Neural cell (in vitro differentiated cells): ENCODE results near the gene RGL4. TPM values are rescaled to one million over a fixed set of nuclear protein-coding genes. Genes with fewer than 3 reads are reported as not detected.

Experiments used
- H2AFZ ChIP-seq: fragments of 200-600, 300-800 bp; sonication (generic), shearing (Covaris generic); 2 replicates; pipeline ENCODE4 v1.6.0; 2014; ENCODE audit warnings: low read depth, mild to moderate bottlenecking, antibody characterized with exemption, low read length, moderate library complexity
- H3F3A ChIP-seq: fragments of 200-600 bp; shearing (Covaris generic); 2 replicates; pipeline ENCODE4 v1.6.1; 2016; ENCODE audit warnings: mild to moderate bottlenecking, moderate library complexity, mixed read lengths, antibody characterized with exemption, low read length; ENCODE audit not compliant: insufficient read depth, poor library complexity, severe bottlenecking
- H3K27ac ChIP-seq: fragments of 200-600, 300-800 bp; sonication (generic), shearing (Covaris generic); 2 replicates; pipeline ENCODE4 v1.5.1; 2014; ENCODE audit warnings: mild to moderate bottlenecking, low read length, moderate library complexity
- H3K27me3 ChIP-seq: fragments of 300-800, 200-600 bp; sonication (generic), shearing (Covaris generic); 2 replicates; pipeline ENCODE4 v1.6.0; 2014; ENCODE audit warnings: mild to moderate bottlenecking, low read depth, low read length, moderate library complexity; ENCODE audit not compliant: insufficient read depth
- H3K36me3 ChIP-seq: fragments of 300-800, 200-600 bp; sonication (generic), shearing (Covaris generic); 2 replicates; pipeline ENCODE4 v1.5.1; 2014; ENCODE audit warnings: mild to moderate bottlenecking, antibody characterized with exemption, low read length, moderate library complexity; ENCODE audit not compliant: insufficient read depth
- H3K4me2 ChIP-seq: fragments of 300-800, 200-600 bp; sonication (generic), shearing (Covaris generic); 2 replicates; pipeline ENCODE4 v1.6.0; 2014; ENCODE audit warnings: mild to moderate bottlenecking, low read length
- H3K4me3 ChIP-seq: fragments of 300-800, 200-600 bp; sonication (generic), shearing (Covaris generic); 2 replicates; pipeline ENCODE4 v1.5.1; 2014; ENCODE audit warnings: mild to moderate bottlenecking, low read length, moderate library complexity
- H3K79me2 ChIP-seq: fragments of 200-600 bp; shearing (Covaris generic); replicated peaks from 2 replicates; pipeline ENCODE4 v1.6.0; 2014; ENCODE audit warnings: mild to moderate bottlenecking, low read length, moderate library complexity; ENCODE audit not compliant: insufficient read depth
- H3K9ac ChIP-seq: fragments of 300-800, 200-600 bp; sonication (generic), shearing (Covaris generic); 2 replicates; pipeline ENCODE4 v1.6.1; 2016; ENCODE audit warnings: mild to moderate bottlenecking, low read length, mixed read lengths
- H3K9me2 ChIP-seq: fragments of 200-600 bp; shearing (Covaris generic); 2 replicates; pipeline ENCODE4 v1.6.1; 2016; ENCODE audit warnings: mild to moderate bottlenecking, low read length, mixed read lengths; ENCODE audit not compliant: insufficient read depth
- H3K9me3 ChIP-seq: fragments of 200-600, 300-800 bp; sonication (generic), shearing (Covaris generic); 2 replicates; pipeline ENCODE4 v1.6.1; 2016; ENCODE audit warnings: mild to moderate bottlenecking, mixed run types, low read length, moderate library complexity, mixed read lengths
- H4K20me1 ChIP-seq: fragments of 200-600 bp; shearing (Covaris generic); 2 replicates; pipeline ENCODE4 v1.6.1; 2016; ENCODE audit warnings: mild to moderate bottlenecking, mixed run types; ENCODE audit not compliant: insufficient read depth
- CTCF ChIP-seq: fragments of 450-650 bp; IDR thresholded peaks from 2 replicates; pipeline ENCODE4 v1.5.1; 2014; ENCODE audit warnings: antibody characterized with exemption, mild to moderate bottlenecking, moderate library complexity; ENCODE audit not compliant: poor library complexity, severe bottlenecking
- EP300 ChIP-seq: fragments of 450-650 bp; conservative IDR thresholded peaks from 2 replicates; pipeline ENCODE4 v1.6.1; 2014; ENCODE audit warnings: antibody characterized with exemption, mild to moderate bottlenecking, moderate library complexity; ENCODE audit not compliant: poor library complexity, severe bottlenecking
- EZH2 ChIP-seq: fragments of 200-600, 300-800 bp; shearing (Covaris generic), sonication (generic); IDR thresholded peaks from 2 replicates; pipeline ENCODE4 v1.6.1; 2014; ENCODE audit warnings: antibody characterized with exemption, low read length, borderline replicate concordance, mild to moderate bottlenecking; ENCODE audit not compliant: insufficient read depth, poor library complexity, severe bottlenecking
- MXI1 ChIP-seq: fragments of 450-650 bp; conservative IDR thresholded peaks from 2 replicates; pipeline ENCODE4 v1.6.1; 2014; ENCODE audit warnings: antibody characterized with exemption, mild to moderate bottlenecking; ENCODE audit not compliant: poor library complexity, severe bottlenecking
- POLR2AphosphoS5 ChIP-seq: IDR thresholded peaks from 2 replicates; pipeline ENCODE4 v1.6.1; 2012
- RAD21 ChIP-seq: fragments of 450-650 bp; conservative IDR thresholded peaks from 2 replicates; pipeline ENCODE4 v1.6.1; 2014; ENCODE audit warnings: antibody characterized with exemption, mild to moderate bottlenecking, moderate library complexity
- SMC3 ChIP-seq: fragments of 450-650 bp; conservative IDR thresholded peaks from 2 replicates; pipeline ENCODE4 v1.6.1; 2014; ENCODE audit warnings: antibody characterized with exemption, mild to moderate bottlenecking, moderate library complexity; ENCODE audit not compliant: poor library complexity
- TAF1 ChIP-seq: IDR thresholded peaks from 2 replicates; pipeline ENCODE4 v1.6.1; 2012; ENCODE audit warnings: low read depth
- polyA plus RNA-seq: library from polyadenylated mRNA; depleted of rRNA; stranded (reverse); fragments of >200 nt; gene quantifications from 2 replicates; pipeline ENCODE4 v1.2.3, GENCODE V29; 2014
- TF ChIP-seq, protein P1 (sequence below): IDR thresholded peaks from 2 replicates; pipeline ENCODE4 v1.6.1; 2012; ENCODE audit warnings: borderline replicate concordance

Gene RGL4
- polyA plus RNA-seq, 1 donor from 2014 or later, result not detected

DNA sequence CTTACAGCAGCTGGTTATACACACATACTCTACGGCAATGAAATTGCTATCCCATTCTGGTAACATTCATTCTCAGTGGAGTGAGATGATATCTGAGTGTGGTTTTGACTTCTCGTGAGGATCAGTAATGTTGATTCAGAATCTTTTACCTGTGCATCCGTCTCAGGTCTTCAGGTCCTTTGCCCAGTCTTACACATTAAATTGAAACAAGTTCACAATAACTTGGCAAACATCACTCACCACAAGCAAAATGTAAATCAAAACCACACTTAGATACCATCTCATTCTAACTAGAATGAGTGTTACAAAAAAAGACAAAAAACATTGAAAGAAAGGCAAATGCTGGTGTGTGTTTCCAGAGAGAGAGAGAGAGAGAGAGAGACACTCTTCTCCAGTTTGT lies 14.0 kb downstream of the RGL4 start:
- Histone ChIP-seq H2AFZ (no peak overlapping the region), H3K36me3 (peaks cover 19% of the 10 kb centered on the region), H3K27me3 (no peaks in the 10 kb centered on the region), H3K27ac (no peak overlapping the region), H3K79me2 (peaks cover 4% of the 10 kb centered on the region), H3K4me2 (no peak overlapping the region), H3K9me2 (no peaks in the 10 kb centered on the region), H4K20me1 (no peaks in the 10 kb centered on the region), H3K4me3 (no peak overlapping the region), H3K9me3 (no peaks in the 10 kb centered on the region), H3F3A (no peaks in the 10 kb centered on the region), H3K9ac (no peak overlapping the region)
- TF ChIP-seq SMC3, result no peak
- no peak for TF ChIP-seq TAF1
- no peak for TF ChIP-seq EZH2
- no peak for TF ChIP-seq EP300
- TF ChIP-seq, protein P1, sequence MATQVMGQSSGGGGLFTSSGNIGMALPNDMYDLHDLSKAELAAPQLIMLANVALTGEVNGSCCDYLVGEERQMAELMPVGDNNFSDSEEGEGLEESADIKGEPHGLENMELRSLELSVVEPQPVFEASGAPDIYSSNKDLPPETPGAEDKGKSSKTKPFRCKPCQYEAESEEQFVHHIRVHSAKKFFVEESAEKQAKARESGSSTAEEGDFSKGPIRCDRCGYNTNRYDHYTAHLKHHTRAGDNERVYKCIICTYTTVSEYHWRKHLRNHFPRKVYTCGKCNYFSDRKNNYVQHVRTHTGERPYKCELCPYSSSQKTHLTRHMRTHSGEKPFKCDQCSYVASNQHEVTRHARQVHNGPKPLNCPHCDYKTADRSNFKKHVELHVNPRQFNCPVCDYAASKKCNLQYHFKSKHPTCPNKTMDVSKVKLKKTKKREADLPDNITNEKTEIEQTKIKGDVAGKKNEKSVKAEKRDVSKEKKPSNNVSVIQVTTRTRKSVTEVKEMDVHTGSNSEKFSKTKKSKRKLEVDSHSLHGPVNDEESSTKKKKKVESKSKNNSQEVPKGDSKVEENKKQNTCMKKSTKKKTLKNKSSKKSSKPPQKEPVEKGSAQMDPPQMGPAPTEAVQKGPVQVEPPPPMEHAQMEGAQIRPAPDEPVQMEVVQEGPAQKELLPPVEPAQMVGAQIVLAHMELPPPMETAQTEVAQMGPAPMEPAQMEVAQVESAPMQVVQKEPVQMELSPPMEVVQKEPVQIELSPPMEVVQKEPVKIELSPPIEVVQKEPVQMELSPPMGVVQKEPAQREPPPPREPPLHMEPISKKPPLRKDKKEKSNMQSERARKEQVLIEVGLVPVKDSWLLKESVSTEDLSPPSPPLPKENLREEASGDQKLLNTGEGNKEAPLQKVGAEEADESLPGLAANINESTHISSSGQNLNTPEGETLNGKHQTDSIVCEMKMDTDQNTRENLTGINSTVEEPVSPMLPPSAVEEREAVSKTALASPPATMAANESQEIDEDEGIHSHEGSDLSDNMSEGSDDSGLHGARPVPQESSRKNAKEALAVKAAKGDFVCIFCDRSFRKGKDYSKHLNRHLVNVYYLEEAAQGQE, result no peak
- TF ChIP-seq CTCF, result no peak
- no peak for TF ChIP-seq POLR2AphosphoS5
- TF ChIP-seq RAD21, result no peak
- TF ChIP-seq MXI1, result no peak

DNA sequence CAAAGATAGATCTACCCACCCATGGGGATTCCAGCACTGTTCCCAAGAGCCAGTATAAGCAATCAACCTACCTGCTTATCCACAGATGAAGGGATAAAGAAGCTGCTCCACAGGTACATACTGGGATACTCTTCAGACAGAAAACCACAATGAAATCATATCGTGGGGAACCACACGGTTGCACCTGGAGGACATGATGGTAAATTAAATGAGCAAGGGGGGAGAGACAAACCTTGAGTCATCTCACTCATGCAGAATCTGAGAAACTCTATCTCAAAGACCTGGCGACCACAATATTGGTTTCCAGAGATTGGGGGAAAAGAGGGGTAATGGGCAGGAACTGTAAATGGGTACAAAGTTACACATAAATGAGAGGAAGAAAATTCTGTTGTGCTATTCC lies 14.5 kb downstream of the RGL4 start:
- H4K20me1 ChIP-seq, result no peaks in the 10 kb centered on the region
- H3F3A ChIP-seq, result no peaks in the 10 kb centered on the region
- no peak for TF ChIP-seq EP300
- TF ChIP-seq EZH2, result no peak
- TF ChIP-seq SMC3, result no peak
- no peak for TF ChIP-seq MXI1
- no peak for TF ChIP-seq CTCF
- no peak for TF ChIP-seq TAF1
- no peak for TF ChIP-seq RAD21
- TF ChIP-seq POLR2AphosphoS5, result no peak
- TF ChIP-seq, protein P1, result no peak
- no peaks in the 10 kb centered on the region for H3K9me2 ChIP-seq
- no peak overlapping the region for H3K4me2 ChIP-seq
- H3K27ac ChIP-seq, result no peak overlapping the region
- H3K36me3 ChIP-seq, result peaks cover 19% of the 10 kb centered on the region
- H3K4me3 ChIP-seq, result no peak overlapping the region
- H3K79me2 ChIP-seq, result peaks cover 4% of the 10 kb centered on the region
- H3K9ac ChIP-seq, result no peak overlapping the region
- H3K27me3 ChIP-seq, result no peaks in the 10 kb centered on the region
- no peaks in the 10 kb centered on the region for H3K9me3 ChIP-seq
- H2AFZ ChIP-seq, result no peak overlapping the region
